Natural killer cell (primary cell): Measurements from ENCODE around the gene MAPRE2. TPM values are rescaled to one million over a fixed set of nuclear protein-coding genes. Genes with fewer than 3 reads are reported as not detected.

Experiments used
- ATAC-seq, 3 donors: fragments of 150-1000 bp in 2 of 3; fragments of 200-7000 bp in 1 of 3; cut with Tn5 transposase; 1 replicate in 1 of 3; 2 replicates in 2 of 3; pipeline ENCODE4 v1.10.0; 2021; ENCODE audit warnings: mild to moderate bottlenecking in 2 of 3, moderate library complexity in 2 of 3
- DNase-seq, 2 donors: peaks; one replicate each; pipeline versions ENCODE4 v3.0.0 to v3.0.0-alpha.2; 2013 to 2021; ENCODE audit warnings: mixed read lengths in 1 of 2
- H3K27ac ChIP-seq: one replicate; pipeline ENCODE4 v1.5.1; 2013; ENCODE audit warnings: mild to moderate bottlenecking, low read length
- H3K27me3 ChIP-seq: one replicate; pipeline ENCODE4 v1.6.1; 2013; ENCODE audit warnings: low read length; ENCODE audit not compliant: control insufficient read depth, insufficient read depth
- H3K36me3 ChIP-seq: one replicate; pipeline ENCODE4 v1.6.1; 2013; ENCODE audit warnings: low read length; ENCODE audit not compliant: control insufficient read depth, insufficient read depth
- H3K4me1 ChIP-seq: one replicate; pipeline ENCODE4 v1.6.1; 2013; ENCODE audit warnings: low read length; ENCODE audit not compliant: control insufficient read depth, insufficient read depth
- H3K4me3 ChIP-seq: one replicate; pipeline ENCODE4 v1.5.1; 2013; ENCODE audit warnings: low read length
- H3K9me3 ChIP-seq: one replicate; pipeline ENCODE4 v1.6.1; 2013; ENCODE audit warnings: low read length; ENCODE audit not compliant: control insufficient read depth, insufficient read depth
- H3K27ac Mint-ChIP-seq, 2 donors: one replicate each; pipeline ENCODE4 v1.8.0; 2022; ENCODE audit warnings: mild to moderate bottlenecking in 2 of 2, mixed read lengths in 2 of 2, moderate library complexity in 1 of 2
- H3K27me3 Mint-ChIP-seq, 2 donors: one replicate each; pipeline ENCODE4 v1.8.0; 2022; ENCODE audit warnings: low read depth in 2 of 2, mixed read lengths in 2 of 2
- H3K36me3 Mint-ChIP-seq: one replicate; pipeline ENCODE4 v1.8.0; 2022; ENCODE audit warnings: mixed read lengths
- H3K4me1 Mint-ChIP-seq, 2 donors: one replicate each; pipeline ENCODE4 v1.8.0; 2022; ENCODE audit warnings: mixed read lengths in 2 of 2
- H3K4me3 Mint-ChIP-seq: one replicate; pipeline ENCODE4 v1.8.0; 2022; ENCODE audit warnings: mild to moderate bottlenecking, moderate library complexity, mixed read lengths
- H3K9me3 Mint-ChIP-seq, 2 donors: one replicate each; pipeline ENCODE4 v1.8.0; 2022; ENCODE audit warnings: mixed read lengths in 2 of 2
- WGBS: methylation state at CpG from one replicate; pipeline ENCODE4 v1.1.7; 2013; ENCODE audit warnings: missing lambda C conversion rate; ENCODE audit not compliant: insufficient coverage; 5-methylcytosine and 5-hydroxymethylcytosine counted together
- intact Hi-C: fragments of 100-400 bp; cut with micrococcal nuclease; formaldehyde crosslinking; loops from one replicate; pipeline ENCODE4 v1.14.2; 2022
- total RNA-seq, 4 donors: library from RNA; stranded (reverse); fragments of 120-200 nt in 1 of 4; gene quantifications; one replicate each; pipeline versions ENCODE4 v1.2.3 to v1.2.4, GENCODE V29; 2013 to 2022
- TF ChIP-seq, protein P1 (sequence below): fragments of 200-600 bp; IDR thresholded peaks from one replicate; pipeline ENCODE4 v1.8.0; 2022; ENCODE audit warnings: antibody characterized with exemption

MAPRE2 gene
- total RNA-seq, 3 donors from 2014 or later (not counting 1 experiment from before 2014, with no cell fraction given): 159 to 283 (median 207) TPM

DNA sequence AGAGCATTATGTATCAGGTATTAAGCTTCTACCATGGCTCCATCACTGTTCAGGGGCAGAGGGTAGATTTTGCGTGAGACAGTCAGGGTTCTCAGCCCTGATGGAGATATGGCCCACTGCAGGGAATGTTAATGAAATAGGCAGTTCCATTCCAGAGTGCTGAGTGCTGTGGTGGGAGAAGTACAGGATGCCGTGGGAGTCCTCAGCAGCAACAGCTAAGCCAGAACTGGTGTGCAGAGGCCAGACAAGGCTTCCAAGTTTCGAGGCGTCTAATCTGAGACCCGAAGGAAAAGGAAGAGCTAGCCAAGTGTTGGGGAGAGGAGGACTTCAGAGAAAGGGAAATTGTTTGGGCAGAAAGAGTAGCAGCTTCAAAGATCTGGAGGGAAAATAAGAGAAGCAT lies 30.2 kb upstream of the MAPRE2 start:
- no peak overlapping the region for H3K4me3 ChIP-seq
- DNase-seq (no peak), ATAC-seq (no peak)
- Mint-ChIP-seq H3K9me3 (no peaks in the 10 kb centered on the region), H3K4me3 (no peak overlapping the region), H3K36me3 (no peaks in the 10 kb centered on the region), H3K27ac (no peak overlapping the region), H3K27me3 (no peaks in the 10 kb centered on the region), H3K4me1 (no peaks in the 10 kb centered on the region)
- intact Hi-C loops: no loop called here
- 90% methylated on average over 5 of the region's 5 CpGs for WGBS
- H3K4me1 ChIP-seq: no peaks in the 10 kb centered on the region
- no peaks in the 10 kb centered on the region for H3K9me3 ChIP-seq
- no peak overlapping the region for H3K27ac ChIP-seq
- no peaks in the 10 kb centered on the region for H3K27me3 ChIP-seq
- H3K36me3 ChIP-seq: no peaks in the 10 kb centered on the region
- TF ChIP-seq, protein P1, sequence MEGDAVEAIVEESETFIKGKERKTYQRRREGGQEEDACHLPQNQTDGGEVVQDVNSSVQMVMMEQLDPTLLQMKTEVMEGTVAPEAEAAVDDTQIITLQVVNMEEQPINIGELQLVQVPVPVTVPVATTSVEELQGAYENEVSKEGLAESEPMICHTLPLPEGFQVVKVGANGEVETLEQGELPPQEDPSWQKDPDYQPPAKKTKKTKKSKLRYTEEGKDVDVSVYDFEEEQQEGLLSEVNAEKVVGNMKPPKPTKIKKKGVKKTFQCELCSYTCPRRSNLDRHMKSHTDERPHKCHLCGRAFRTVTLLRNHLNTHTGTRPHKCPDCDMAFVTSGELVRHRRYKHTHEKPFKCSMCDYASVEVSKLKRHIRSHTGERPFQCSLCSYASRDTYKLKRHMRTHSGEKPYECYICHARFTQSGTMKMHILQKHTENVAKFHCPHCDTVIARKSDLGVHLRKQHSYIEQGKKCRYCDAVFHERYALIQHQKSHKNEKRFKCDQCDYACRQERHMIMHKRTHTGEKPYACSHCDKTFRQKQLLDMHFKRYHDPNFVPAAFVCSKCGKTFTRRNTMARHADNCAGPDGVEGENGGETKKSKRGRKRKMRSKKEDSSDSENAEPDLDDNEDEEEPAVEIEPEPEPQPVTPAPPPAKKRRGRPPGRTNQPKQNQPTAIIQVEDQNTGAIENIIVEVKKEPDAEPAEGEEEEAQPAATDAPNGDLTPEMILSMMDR: no peak

DNA sequence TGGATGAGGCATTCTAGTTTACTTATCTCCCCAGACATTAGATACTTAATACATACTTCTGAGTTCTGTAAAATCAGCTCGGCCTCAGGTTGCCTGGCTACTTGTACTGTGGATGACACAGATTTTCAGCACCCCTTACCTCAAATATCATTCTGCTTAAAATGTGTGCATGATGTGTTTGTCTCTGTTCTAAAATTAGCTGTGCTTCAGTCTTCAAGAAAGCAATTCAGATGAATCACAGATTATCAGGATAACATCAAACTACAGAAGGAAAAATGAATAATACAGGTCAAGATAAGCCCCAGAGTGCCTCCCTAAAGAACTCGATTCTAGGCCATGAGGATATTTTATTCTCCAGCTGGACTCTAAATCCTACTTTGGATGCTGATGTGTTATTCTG lies 21.3 kb upstream of the MAPRE2 start:
- Mint-ChIP-seq H3K9me3 (no peaks in the 10 kb centered on the region), H3K36me3 (no peaks in the 10 kb centered on the region), H3K27ac (no peak overlapping the region), H3K27me3 (no peaks in the 10 kb centered on the region), H3K4me3 (no peak overlapping the region), H3K4me1 (peaks cover 0 to 6% of the 10 kb centered on the region in 2 donors)
- TF ChIP-seq, protein P1: no peak
- no peak for ATAC-seq
- no peak for DNase-seq
- Histone ChIP-seq H3K27ac (no peak overlapping the region), H3K4me3 (no peak overlapping the region), H3K27me3 (no peaks in the 10 kb centered on the region), H3K9me3 (no peaks in the 10 kb centered on the region), H3K4me1 (no peaks in the 10 kb centered on the region), H3K36me3 (no peaks in the 10 kb centered on the region)
- intact Hi-C loops: no loop called here
- WGBS: 100% methylated on average over 2 of the region's 2 CpGs

DNA sequence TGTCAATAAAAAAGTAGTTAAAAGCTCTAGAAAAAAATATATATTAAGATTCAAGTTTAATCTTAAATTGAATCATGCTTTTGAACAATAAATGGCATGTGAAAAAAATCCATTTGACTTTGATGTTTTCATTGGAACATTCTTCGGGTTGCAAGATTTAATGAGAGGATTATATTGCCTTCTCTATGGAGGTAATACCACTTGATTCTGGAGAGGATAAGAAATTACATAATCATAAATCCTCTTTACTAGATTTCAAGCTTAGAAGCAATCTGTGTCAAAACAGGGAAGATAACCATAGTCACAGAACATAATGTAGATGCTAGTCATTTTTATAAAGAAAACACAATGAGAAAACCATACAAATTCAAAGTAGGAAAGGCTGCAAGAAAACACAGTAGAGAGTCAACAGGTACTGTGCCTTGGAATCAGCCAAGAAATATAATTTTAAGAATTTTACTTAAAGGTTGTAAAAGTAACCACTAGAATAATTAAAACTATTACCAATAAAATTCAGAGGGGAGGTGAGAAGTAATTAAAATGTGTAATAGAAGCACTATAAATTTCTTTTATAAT lies 18.7 kb upstream of the MAPRE2 start:
- H3K27me3 ChIP-seq: no peaks in the 10 kb centered on the region
- TF ChIP-seq, protein P1: no peak
- H3K27ac ChIP-seq: no peak overlapping the region
- no peaks in the 10 kb centered on the region for H3K27me3 Mint-ChIP-seq
- no peaks in the 10 kb centered on the region for H3K36me3 ChIP-seq
- DNase-seq (no peak), ATAC-seq (no peak)
- no peak overlapping the region for H3K4me3 Mint-ChIP-seq
- H3K27ac Mint-ChIP-seq: no peak overlapping the region
- no peak overlapping the region for H3K4me3 ChIP-seq
- H3K9me3 Mint-ChIP-seq: no peaks in the 10 kb centered on the region
- H3K36me3 Mint-ChIP-seq: no peaks in the 10 kb centered on the region
- no peaks in the 10 kb centered on the region for H3K9me3 ChIP-seq
- H3K4me1 Mint-ChIP-seq: peaks cover 10 to 16% of the 10 kb centered on the region in 2 donors
- no CpG with 5 or more reads among the region's 1 CpG for WGBS
- no peaks in the 10 kb centered on the region for H3K4me1 ChIP-seq
- intact Hi-C loops: no loop called here

DNA sequence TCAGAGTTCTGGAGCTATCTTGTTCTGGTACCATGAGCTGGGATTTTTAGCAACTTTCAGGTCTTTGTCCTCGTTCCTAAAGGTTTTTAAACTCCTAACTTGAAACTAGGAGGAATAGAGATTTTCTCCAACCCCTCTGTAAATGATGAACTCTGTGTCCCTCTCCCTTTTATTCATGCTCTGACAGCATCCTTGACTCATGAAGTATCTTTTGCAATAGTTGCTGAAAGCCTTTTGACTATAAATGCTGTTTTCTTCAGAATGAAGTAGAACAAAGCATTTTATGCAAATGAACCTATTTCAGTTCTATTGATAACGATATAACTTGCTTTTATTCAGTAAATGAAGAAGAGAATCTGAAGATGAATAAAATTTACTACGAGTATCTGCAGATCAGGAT lies 17.0 kb upstream of the MAPRE2 start:
- no peak overlapping the region for H3K4me3 ChIP-seq
- peaks cover 2% of the 10 kb centered on the region for H3K4me1 ChIP-seq
- H3K4me1 Mint-ChIP-seq: peaks cover 12 to 24% of the 10 kb centered on the region in 2 donors
- TF ChIP-seq, protein P1: no peak
- H3K9me3 ChIP-seq: no peaks in the 10 kb centered on the region
- no peaks in the 10 kb centered on the region for H3K27me3 Mint-ChIP-seq
- H3K36me3 Mint-ChIP-seq: no peaks in the 10 kb centered on the region
- H3K4me3 Mint-ChIP-seq: no peak overlapping the region
- DNase-seq (no peak), ATAC-seq (no peak)
- H3K27ac ChIP-seq: no peak overlapping the region
- no peak overlapping the region for H3K27ac Mint-ChIP-seq
- WGBS: 88% methylated on average over 1 of the region's 3 CpGs
- intact Hi-C loops: no loop called here
- no peaks in the 10 kb centered on the region for H3K36me3 ChIP-seq
- H3K27me3 ChIP-seq: no peaks in the 10 kb centered on the region
- no peaks in the 10 kb centered on the region for H3K9me3 Mint-ChIP-seq
